ENCODE results near the gene RANBP3.

The RANBP3 gene

DNA sequence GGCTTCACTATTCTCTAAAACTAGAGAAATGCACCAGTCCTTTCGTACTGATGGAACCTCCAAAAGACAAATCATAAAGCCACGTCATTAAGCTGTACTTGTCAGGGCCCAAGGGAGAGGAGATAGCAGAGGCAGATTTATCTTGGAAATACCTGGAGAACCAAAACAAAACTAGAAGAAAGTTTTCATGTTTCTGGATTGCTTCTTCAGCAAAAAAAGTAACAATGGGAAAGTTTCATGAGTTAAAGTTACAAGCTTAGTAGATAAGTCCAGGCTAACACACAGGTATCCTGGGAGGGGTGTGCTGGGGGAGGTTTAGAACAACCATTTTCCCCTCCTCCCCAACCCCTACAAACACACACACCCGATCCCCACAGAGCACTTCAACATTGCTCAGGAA lies 21.6 kb downstream of the RANBP3 start:
- in situ Hi-C loops (cut with MboI; ENCODE audit: low sequenced_read_pairs, unreplicated experiment) = no loop called here
- TF ChIP-seq, protein P1, sequence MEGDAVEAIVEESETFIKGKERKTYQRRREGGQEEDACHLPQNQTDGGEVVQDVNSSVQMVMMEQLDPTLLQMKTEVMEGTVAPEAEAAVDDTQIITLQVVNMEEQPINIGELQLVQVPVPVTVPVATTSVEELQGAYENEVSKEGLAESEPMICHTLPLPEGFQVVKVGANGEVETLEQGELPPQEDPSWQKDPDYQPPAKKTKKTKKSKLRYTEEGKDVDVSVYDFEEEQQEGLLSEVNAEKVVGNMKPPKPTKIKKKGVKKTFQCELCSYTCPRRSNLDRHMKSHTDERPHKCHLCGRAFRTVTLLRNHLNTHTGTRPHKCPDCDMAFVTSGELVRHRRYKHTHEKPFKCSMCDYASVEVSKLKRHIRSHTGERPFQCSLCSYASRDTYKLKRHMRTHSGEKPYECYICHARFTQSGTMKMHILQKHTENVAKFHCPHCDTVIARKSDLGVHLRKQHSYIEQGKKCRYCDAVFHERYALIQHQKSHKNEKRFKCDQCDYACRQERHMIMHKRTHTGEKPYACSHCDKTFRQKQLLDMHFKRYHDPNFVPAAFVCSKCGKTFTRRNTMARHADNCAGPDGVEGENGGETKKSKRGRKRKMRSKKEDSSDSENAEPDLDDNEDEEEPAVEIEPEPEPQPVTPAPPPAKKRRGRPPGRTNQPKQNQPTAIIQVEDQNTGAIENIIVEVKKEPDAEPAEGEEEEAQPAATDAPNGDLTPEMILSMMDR (IDR thresholded peaks at IDR 0.05; ENCODE audit: borderline replicate concordance, control extremely low read depth, extremely low read depth, insufficient read depth, missing control alignments) = no peak
- DNase-seq (ENCODE audit: low spot score) = no peak

GRCh38 chr19:5955636-5955935 lies 22.4 kb downstream of the RANBP3 start:
- TF ChIP-seq, protein P1 (IDR thresholded peaks at IDR 0.05; ENCODE audit: borderline replicate concordance, control extremely low read depth, extremely low read depth, insufficient read depth, missing control alignments) = no peak
- no peak for DNase-seq (ENCODE audit: low spot score)
- in situ Hi-C loops (cut with MboI; ENCODE audit: low sequenced_read_pairs, unreplicated experiment) = no loop called here

DNA sequence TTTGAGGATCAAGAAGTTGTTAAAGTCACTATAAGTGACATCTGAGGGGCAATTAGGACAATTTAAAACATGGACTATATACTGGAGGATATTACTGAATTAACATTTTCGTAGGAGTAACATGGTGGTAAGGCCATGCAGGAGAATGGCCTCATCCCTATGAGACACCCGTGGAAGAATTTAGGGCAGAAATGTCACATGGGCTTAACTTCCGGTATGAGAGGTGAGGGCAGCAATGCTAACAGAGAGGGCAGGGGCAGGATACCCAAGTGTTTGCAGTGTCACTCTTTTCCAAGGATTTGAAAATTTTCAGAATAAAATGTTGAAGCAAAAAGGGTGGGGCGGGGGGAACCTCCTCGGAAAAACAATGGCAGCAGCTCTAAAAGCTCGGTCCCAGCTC lies 23.6 kb downstream of the RANBP3 start:
- in situ Hi-C loops (cut with MboI; ENCODE audit: low sequenced_read_pairs, unreplicated experiment) = no loop called here
- TF ChIP-seq, protein P1 (IDR thresholded peaks at IDR 0.05; ENCODE audit: borderline replicate concordance, control extremely low read depth, extremely low read depth, insufficient read depth, missing control alignments) = no peak

DNA sequence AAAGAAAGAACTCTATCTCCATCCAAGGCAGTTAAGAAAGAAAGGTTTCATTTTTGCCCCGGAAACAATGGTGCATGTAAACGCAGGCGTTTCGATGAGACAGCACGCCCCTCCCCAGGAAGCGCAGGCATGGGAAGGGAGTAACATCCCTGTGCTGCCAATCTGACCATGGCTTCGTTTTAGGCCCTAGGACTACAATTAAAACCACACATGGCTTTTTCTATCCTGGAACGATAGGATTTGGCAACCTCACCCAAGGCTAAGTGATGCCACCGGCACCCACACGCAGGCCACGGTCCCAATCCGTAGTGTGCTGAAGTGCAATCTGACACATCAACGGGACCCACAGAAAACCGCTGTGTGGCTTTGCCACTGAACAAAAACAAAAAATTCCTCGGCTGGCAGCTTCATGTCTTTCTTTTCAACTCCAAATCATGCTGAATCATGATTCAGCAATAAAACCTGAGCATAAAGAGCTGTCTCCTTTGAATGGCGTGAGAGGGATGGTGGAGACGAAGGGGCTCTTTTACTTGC lies 24.2 kb downstream of the RANBP3 start:
- in situ Hi-C loops (cut with MboI; ENCODE audit: low sequenced_read_pairs, unreplicated experiment) = no loop called here
- no peak for DNase-seq (ENCODE audit: low spot score)
- TF ChIP-seq, protein P1 (IDR thresholded peaks at IDR 0.05; ENCODE audit: borderline replicate concordance, control extremely low read depth, extremely low read depth, insufficient read depth, missing control alignments) = no peak

More for the DNA sequence above, 23.6 kb downstream of the RANBP3 start:
- DNase-seq (ENCODE audit: low spot score) = no peak

DNA sequence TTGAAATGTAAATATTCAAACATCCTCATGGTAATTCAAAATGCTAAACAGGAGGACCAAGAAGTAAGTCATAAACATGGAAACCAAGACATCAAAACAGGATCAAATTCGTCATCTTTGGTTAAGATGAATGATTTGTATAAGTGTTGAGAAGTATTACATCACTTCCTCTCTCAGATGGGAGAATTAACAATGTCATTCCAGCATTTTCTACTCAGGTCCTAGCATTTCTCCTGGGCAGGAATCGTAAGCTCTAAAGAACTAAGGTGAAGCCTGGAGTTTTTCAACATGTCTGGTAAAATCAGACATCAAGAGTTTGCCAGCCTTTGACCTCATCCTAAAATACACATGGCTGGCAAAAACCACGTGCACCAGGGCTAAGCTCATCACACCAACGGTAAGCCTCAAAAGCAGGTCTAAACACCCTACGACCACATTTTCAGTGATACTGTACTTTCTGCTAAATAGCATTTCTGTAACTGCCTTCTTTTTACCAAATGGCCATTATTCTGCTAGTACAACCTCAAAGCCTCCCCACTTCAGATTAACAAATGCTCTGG lies 24.8 kb downstream of the RANBP3 start:
- in situ Hi-C loops (cut with MboI; ENCODE audit: low sequenced_read_pairs, unreplicated experiment) = no loop called here
- TF ChIP-seq, protein P1 (IDR thresholded peaks at IDR 0.05; ENCODE audit: borderline replicate concordance, control extremely low read depth, extremely low read depth, insufficient read depth, missing control alignments) = no peak
- no peak for DNase-seq (ENCODE audit: low spot score)

DNA sequence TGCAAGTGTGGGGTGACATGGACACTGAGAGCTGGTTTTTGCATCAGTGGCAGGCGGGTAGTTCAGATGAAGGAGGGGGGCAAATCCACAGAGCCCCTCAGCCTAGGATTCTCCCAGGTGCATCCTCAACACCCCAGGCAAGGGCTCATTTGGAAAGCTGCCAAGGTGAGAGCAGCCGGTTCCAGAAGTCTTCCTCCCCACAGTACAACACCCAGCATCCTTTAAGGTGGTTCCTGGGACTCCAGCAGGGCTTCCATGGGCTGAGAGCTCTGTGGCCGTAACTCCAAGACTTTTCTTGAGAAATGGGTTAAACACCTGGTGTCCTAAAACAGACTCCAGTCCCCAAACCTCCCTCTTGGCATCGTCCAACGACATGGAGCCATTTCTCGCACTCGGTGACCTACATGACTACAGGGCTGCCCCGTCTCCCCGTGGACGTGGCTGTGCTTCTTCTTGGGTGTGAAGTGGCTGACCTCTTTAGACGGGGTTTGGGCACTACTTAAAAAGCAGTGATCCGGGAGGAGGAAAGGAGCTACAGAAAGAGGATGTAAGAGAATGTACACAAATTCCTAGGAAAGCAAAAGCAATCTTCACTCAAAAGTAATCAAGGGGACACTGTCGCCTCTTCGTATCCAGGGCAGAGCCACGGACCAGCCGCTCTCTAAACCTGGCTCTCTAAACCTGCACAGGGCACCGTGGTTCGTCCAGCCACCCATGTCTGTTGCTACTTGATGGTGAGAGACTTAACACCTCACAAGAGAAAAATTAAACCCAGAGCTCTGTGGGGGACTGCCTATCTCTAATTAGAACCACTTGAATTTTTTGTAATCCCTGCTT lies 25.5 kb downstream of the RANBP3 start:
- in situ Hi-C loops (cut with MboI; ENCODE audit: low sequenced_read_pairs, unreplicated experiment) = no loop called here
- no peak for DNase-seq (ENCODE audit: low spot score)
- TF ChIP-seq, protein P1 (IDR thresholded peaks at IDR 0.05; ENCODE audit: borderline replicate concordance, control extremely low read depth, extremely low read depth, insufficient read depth, missing control alignments) = no peak

Measured in GM13976 (cell line).